HCT116 (cell line): ENCODE results near the gene UBE3C. TPM values are rescaled to one million over a fixed set of nuclear protein-coding genes. Genes with fewer than 3 reads are reported as not detected.

Experiments
- ATAC-seq: fragments of 200-7000 bp; cut with Tn5 transposase; 2 replicates; pipeline ENCODE4 v1.9.1; 2020; ENCODE audit warnings: mild to moderate bottlenecking, moderate library complexity
- BruUV-seq: library from RNA; stranded (reverse); fragments of 400-500 nt; replicated peaks from 2 replicates; lab custom pipeline; 2021; lab: Mats Ljungman, UMichigan
- CTCF ChIA-PET: fragments of 300-600 bp; sonication (Branson Sonifier 250); formaldehyde crosslinking; loops from one replicate; lab custom pipeline; 2021; ENCODE audit warnings: antibody characterized with exemption; lab: Charles Lee
- POLR2A ChIA-PET: fragments of 300-600, 350-600 bp; sonication (Branson Sonifier 250); formaldehyde crosslinking; loops from one replicate; lab custom pipeline; 2021; ENCODE audit warnings: antibody characterized with exemption; lab: Charles Lee
- RAD21 ChIA-PET, 2 experiments: fragments of 300-600 bp; sonication (Branson Sonifier 250); formaldehyde crosslinking; loops; one replicate each; lab custom pipeline; 2023; ENCODE audit warnings: low total read pairs in 2 of 2; ENCODE audit not compliant: uncharacterized antibody in 2 of 2, unreplicated experiment in 2 of 2, low non-redundant PET in 1 of 2; lab: Charles Lee
- DNase-seq: peaks from one replicate; pipeline ENCODE4 v3.0.0-alpha.2; 2010; ENCODE audit warnings: low read depth, low spot score
- H2AFZ ChIP-seq: fragments of 200-600 bp; shearing (Covaris generic), sonication (generic); 2 replicates; pipeline ENCODE4 v1.6.1; 2017; ENCODE audit warnings: low read depth, mixed run types, mixed read lengths, antibody characterized with exemption, low read length; ENCODE audit not compliant: poor library complexity, severe bottlenecking
- H3K27ac ChIP-seq: 2 replicates; pipeline ENCODE4 v1.5.1; 2012; ENCODE audit warnings: low read depth, low read length
- H3K27me3 ChIP-seq: fragments of 200-600 bp; sonication (generic); 2 replicates; pipeline ENCODE4 v1.6.1; 2016; ENCODE audit warnings: mixed run types, low read length, mixed read lengths; ENCODE audit not compliant: insufficient read depth
- H3K36me3 ChIP-seq, 2 experiments: fragments of 200-500 bp in 1 of 2; fragments of 200-600 bp in 1 of 2; sonication (Bioruptor generic) in 1 of 2; sonication (generic) in 1 of 2; 2 replicates each; pipeline versions ENCODE4 v1.5.1 to v1.6.1; 2014 to 2016; ENCODE audit warnings: low read length in 2 of 2, inconsistent platforms in 1 of 2, mixed read lengths in 1 of 2, mixed run types in 1 of 2; ENCODE audit not compliant: insufficient read depth in 2 of 2, control insufficient read depth in 1 of 2
- H3K4me1 ChIP-seq, 2 experiments: fragments of 200-600 bp in 1 of 2; sonication (generic) in 1 of 2; 2 replicates each; pipeline versions ENCODE4 v1.5.1 to v1.6.1; 2012 to 2017; ENCODE audit warnings: low read length in 2 of 2, inconsistent platforms in 1 of 2, mild to moderate bottlenecking in 1 of 2, mixed read lengths in 1 of 2, mixed run types in 1 of 2, moderate library complexity in 1 of 2; ENCODE audit not compliant: insufficient read depth in 2 of 2, control insufficient read depth in 1 of 2
- H3K4me2 ChIP-seq: fragments of 200-600 bp; sonication (generic); 2 replicates; pipeline ENCODE4 v1.6.1; 2017; ENCODE audit warnings: mixed run types, low read length, mixed read lengths
- H3K4me3 ChIP-seq, 2 experiments: fragments of 200-600 bp in 1 of 2; sonication (generic) in 1 of 2; replicated peaks in 1 of 2; 2 replicates each; pipeline ENCODE4 v1.5.1; 2011 to 2016; ENCODE audit warnings: low read length in 2 of 2, control low read depth in 1 of 2, low read depth in 1 of 2, mild to moderate bottlenecking in 1 of 2, mixed read lengths in 1 of 2, mixed run types in 1 of 2
- H3K79me2 ChIP-seq: fragments of 200-600 bp; sonication (generic); 2 replicates; pipeline ENCODE4 v1.6.1; 2017; ENCODE audit warnings: mild to moderate bottlenecking, mixed run types, low read length, moderate library complexity, mixed read lengths; ENCODE audit not compliant: insufficient read depth
- H3K9ac ChIP-seq: fragments of 200-600 bp; sonication (generic); 2 replicates; pipeline ENCODE4 v1.6.1; 2016; ENCODE audit warnings: low read length, mixed read lengths
- H3K9me2 ChIP-seq: fragments of 200-600 bp; sonication (generic), shearing (Covaris generic); 2 replicates; pipeline ENCODE4 v1.6.1; 2017; ENCODE audit warnings: mixed run types, mild to moderate bottlenecking, moderate library complexity; ENCODE audit not compliant: insufficient read depth
- H3K9me3 ChIP-seq, 2 experiments: fragments of 200-500 bp in 1 of 2; fragments of 200-600 bp in 1 of 2; sonication (Bioruptor generic) in 1 of 2; sonication (generic) in 1 of 2; 2 replicates each; pipeline ENCODE4 v1.6.1; 2014 to 2017; ENCODE audit warnings: low read length in 2 of 2, mixed read lengths in 2 of 2, inconsistent platforms in 1 of 2, low read depth in 1 of 2, mild to moderate bottlenecking in 1 of 2, mixed run types in 1 of 2, moderate library complexity in 1 of 2; ENCODE audit not compliant: control insufficient read depth in 1 of 2, insufficient read depth in 1 of 2
- H4K20me1 ChIP-seq: fragments of 200-600 bp; sonication (generic), shearing (Covaris generic); 2 replicates; pipeline ENCODE4 v1.6.1; 2017; ENCODE audit warnings: mixed run types, mild to moderate bottlenecking, moderate library complexity; ENCODE audit not compliant: insufficient read depth
- CBX3 ChIP-seq: IDR thresholded peaks from 2 replicates; pipeline ENCODE4 v1.6.1; 2012; ENCODE audit warnings: low read depth
- ELF1 ChIP-seq: IDR thresholded peaks from 2 replicates; pipeline ENCODE4 v1.6.1; 2012; ENCODE audit warnings: low read depth, borderline replicate concordance
- FOSL1 ChIP-seq: IDR thresholded peaks from 2 replicates; pipeline ENCODE4 v1.6.1; 2012; ENCODE audit warnings: low read depth
- POLR2A ChIP-seq: IDR thresholded peaks from 2 replicates; pipeline ENCODE4 v1.7.0; 2011; ENCODE audit warnings: borderline replicate concordance; ENCODE audit not compliant: insufficient read depth, insufficient read length; ENCODE audit errors: extremely low read depth
- POLR2AphosphoS5 ChIP-seq: IDR thresholded peaks from 2 replicates; pipeline ENCODE4 v1.6.1; 2011; ENCODE audit warnings: mild to moderate bottlenecking, low read depth, low read length, moderate library complexity
- RAD21 ChIP-seq: IDR thresholded peaks from 2 replicates; pipeline ENCODE4 v1.6.1; 2012; ENCODE audit warnings: low read depth, mild to moderate bottlenecking
- REST ChIP-seq: IDR thresholded peaks from 2 replicates; pipeline ENCODE4 v1.6.1; 2012; ENCODE audit warnings: low read depth
- SRF ChIP-seq: IDR thresholded peaks from 2 replicates; pipeline ENCODE4 v1.6.1; 2012; ENCODE audit warnings: low read depth
- TCF7L2 ChIP-seq: IDR thresholded peaks from 2 replicates; pipeline ENCODE4 v1.7.0; 2011; ENCODE audit warnings: borderline replicate concordance, inconsistent platforms; ENCODE audit not compliant: insufficient read depth, insufficient read length; ENCODE audit errors: extremely low read depth
- ZNF274 ChIP-seq: fragments of 200-500 bp; sonication (Bioruptor generic); IDR thresholded peaks from 2 replicates; pipeline ENCODE4 v1.6.1; 2014; ENCODE audit warnings: mild to moderate bottlenecking, low read depth, low read length, inconsistent platforms
- intact Hi-C: fragments of 100-400 bp; cut with micrococcal nuclease; formaldehyde crosslinking; loops from 2 replicates; pipeline ENCODE4 v1.10.0; 2022
- total RNA-seq: library from RNA; stranded (reverse); gene quantifications from one replicate; pipeline ENCODE4 v1.2.1, GENCODE V29; 2021; ENCODE audit not compliant: unreplicated experiment

The UBE3C gene
- total RNA-seq, 1 experiment from 2014 or later, result 68.3 TPM

GRCh38 chr7:157248659-157249058 is 109.9 kb downstream of the UBE3C start:
- no TSS peak for BruUV-seq
- RAD21 ChIA-PET, result no interaction called here
- no peaks in the 10 kb centered on the region for H4K20me1 ChIP-seq
- H3K27ac ChIP-seq, result no peak overlapping the region
- TF ChIP-seq CBX3, result no peak
- no peak for TF ChIP-seq FOSL1
- no peak for TF ChIP-seq SRF
- no peak for TF ChIP-seq POLR2A
- no peak for TF ChIP-seq TCF7L2
- no peak for TF ChIP-seq ZNF274
- no peak for TF ChIP-seq POLR2AphosphoS5
- no peak for TF ChIP-seq RAD21
- TF ChIP-seq REST, result no peak
- no peak for TF ChIP-seq ELF1
- POLR2A ChIA-PET, result no interaction called here
- DNase-seq (no peak), ATAC-seq (no peak)
- no peak overlapping the region for H3K4me2 ChIP-seq
- no peaks in the 10 kb centered on the region for H3K9me2 ChIP-seq
- no peak overlapping the region for H2AFZ ChIP-seq
- H3K4me1 ChIP-seq, result no peaks in the 10 kb centered on the region
- intact Hi-C loops, result no loop called here
- H3K4me3 ChIP-seq, result no peak overlapping the region
- H3K79me2 ChIP-seq, result peaks cover 14% of the 10 kb centered on the region
- CTCF ChIA-PET, result interaction anchor here (1.1 to 1.6 kb wide), 2 partner anchors 9 to 280 kb away, joined by 3 to 4 read pairs; no protein-coding TSS in a partner anchor
- no peak overlapping the region for H3K9ac ChIP-seq
- no peaks in the 10 kb centered on the region for H3K9me3 ChIP-seq
- H3K36me3 ChIP-seq, result peaks cover 5 to 16% of the 10 kb centered on the region in 2 experiments; a peak in 2 of 4 replicates
- no peaks in the 10 kb centered on the region for H3K27me3 ChIP-seq
